NB4 (cell line): ENCODE data around the gene UCP3.
A peak's percentile ranks its signal among the peaks of the same experiment; 100 is the strongest.

Experiments
- DNase-seq: peaks from one replicate; pipeline ENCODE4 v3.0.0; 2010; ENCODE audit warnings: low read depth
- H3K4me3 ChIP-seq: one replicate; pipeline ENCODE4 v1.5.1; 2011; ENCODE audit warnings: mild to moderate bottlenecking, low read depth, low read length, moderate library complexity
- MYC ChIP-seq: IDR thresholded peaks from 2 replicates; pipeline ENCODE4 v1.6.1; 2011; ENCODE audit warnings: low read depth, low read length
- POLR2A ChIP-seq: IDR thresholded peaks from 2 replicates; pipeline ENCODE4 v1.6.1; 2011; ENCODE audit warnings: mild to moderate bottlenecking; ENCODE audit not compliant: insufficient read length; ENCODE audit errors: extremely low read depth
- TF ChIP-seq, protein P1 (sequence below): IDR thresholded peaks from 2 replicates; pipeline ENCODE4 v1.6.1; 2011; ENCODE audit warnings: low read depth, low read length
- TF ChIP-seq, protein P2 (sequence below): IDR thresholded peaks from one replicate; pipeline ENCODE4 v1.5.1; 2012; ENCODE audit warnings: low read depth, low read length

UCP3 gene

DNA sequence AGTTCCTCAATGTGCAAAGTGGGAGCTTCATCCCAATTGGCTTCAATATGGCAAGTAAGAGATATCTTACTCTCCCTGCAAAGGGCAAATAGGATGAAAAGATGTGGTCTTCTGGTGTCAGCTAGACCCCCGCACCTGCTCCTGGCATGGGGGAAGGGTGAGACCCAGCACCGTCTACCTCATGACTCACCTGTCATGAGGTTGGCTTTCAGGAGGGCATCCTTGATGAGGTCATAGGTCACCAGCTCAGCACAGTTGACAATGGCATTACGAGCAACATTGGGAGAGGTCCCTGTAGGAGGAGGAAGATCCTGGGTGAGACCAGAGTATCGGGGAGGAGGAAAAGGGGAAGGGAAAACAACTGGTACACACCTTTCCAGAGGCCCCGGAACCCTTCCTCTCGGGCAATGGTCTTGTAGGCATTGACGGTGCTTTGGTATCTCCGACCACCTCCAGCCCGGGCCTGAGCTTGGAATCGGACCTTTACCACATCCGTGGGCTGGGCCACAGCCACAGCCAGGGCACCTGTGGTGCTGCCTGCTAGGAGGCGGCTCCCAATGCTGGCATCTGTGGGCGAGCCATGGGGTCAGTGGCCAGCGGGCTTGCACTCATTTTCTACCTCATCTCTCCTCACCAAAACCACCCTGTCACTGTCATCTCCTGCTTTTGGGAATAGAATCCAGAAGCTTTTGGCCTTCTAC lies 32.3 kb downstream of the UCP3 start:
- H3K4me3 ChIP-seq, result no peak overlapping the region
- no peak for DNase-seq
- TF ChIP-seq, protein P1, sequence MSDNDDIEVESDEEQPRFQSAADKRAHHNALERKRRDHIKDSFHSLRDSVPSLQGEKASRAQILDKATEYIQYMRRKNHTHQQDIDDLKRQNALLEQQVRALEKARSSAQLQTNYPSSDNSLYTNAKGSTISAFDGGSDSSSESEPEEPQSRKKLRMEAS, result no peak
- TF ChIP-seq MYC (no peak), POLR2A (no peak)
- TF ChIP-seq, protein P2, sequence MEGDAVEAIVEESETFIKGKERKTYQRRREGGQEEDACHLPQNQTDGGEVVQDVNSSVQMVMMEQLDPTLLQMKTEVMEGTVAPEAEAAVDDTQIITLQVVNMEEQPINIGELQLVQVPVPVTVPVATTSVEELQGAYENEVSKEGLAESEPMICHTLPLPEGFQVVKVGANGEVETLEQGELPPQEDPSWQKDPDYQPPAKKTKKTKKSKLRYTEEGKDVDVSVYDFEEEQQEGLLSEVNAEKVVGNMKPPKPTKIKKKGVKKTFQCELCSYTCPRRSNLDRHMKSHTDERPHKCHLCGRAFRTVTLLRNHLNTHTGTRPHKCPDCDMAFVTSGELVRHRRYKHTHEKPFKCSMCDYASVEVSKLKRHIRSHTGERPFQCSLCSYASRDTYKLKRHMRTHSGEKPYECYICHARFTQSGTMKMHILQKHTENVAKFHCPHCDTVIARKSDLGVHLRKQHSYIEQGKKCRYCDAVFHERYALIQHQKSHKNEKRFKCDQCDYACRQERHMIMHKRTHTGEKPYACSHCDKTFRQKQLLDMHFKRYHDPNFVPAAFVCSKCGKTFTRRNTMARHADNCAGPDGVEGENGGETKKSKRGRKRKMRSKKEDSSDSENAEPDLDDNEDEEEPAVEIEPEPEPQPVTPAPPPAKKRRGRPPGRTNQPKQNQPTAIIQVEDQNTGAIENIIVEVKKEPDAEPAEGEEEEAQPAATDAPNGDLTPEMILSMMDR, result no peak

DNA sequence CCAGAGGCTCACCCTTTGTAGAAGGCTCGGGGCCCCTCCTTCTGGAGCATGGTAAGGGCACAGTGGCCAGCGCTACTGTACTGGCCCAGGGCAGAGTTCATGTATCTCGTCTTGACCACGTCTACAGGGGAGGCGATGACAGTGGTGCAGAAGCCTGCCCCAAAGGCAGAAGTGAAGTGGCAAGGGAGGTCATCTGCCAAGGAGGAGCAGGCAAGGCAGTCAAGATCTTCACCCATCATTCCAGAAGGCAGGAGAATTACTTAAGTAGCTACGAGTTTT lies 33.5 kb downstream of the UCP3 start:
- no peak for DNase-seq
- no peak overlapping the region for H3K4me3 ChIP-seq
- TF ChIP-seq MYC (no peak), POLR2A (no peak)
- TF ChIP-seq, protein P2, result no peak
- TF ChIP-seq, protein P1, result no peak

DNA sequence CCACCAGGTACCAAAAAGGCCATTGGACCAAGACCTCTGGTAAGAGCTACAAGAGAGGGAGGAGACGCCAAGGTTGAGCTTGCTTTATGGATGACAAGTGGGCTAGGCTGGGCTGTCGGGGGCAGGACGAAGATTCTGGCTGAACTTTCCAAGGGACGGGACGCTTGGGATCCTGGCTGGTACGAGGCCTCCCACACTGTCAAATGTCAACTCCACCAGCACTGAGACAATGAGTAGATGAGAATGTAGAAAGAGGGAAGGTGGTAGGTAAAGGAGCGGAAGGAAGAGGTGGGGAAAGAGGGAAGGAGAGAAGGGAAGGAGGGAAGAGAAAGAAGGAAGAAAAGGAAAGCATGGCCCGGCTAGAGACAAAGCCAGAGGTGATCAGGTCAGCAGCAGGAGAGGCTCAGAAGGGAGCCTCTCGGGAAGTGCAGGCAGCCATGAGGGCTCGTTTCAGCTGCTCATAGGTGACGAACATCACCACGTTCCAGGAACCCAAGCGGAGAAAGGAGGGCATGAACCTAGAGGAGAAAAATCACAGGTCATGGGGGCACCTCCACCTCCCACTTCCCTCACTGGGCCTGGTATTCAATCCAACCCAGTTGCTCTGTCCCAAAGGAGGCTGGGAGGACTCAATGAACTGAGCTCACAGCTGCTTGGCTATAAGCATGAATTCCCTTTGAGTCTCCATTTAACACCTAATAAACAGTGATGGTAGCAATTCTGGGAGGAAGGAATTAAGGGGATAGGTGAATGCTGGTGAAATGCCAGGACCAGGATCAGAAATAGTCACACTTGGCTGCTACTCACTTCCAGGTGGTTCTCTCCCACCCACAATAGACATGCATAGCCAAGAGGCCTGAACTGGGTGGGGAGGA lies 34.0 kb downstream of the UCP3 start:
- TF ChIP-seq, protein P2, result no peak
- no peak for TF ChIP-seq MYC
- TF ChIP-seq POLR2A, result no peak
- DNase-seq, result no peak
- no peak overlapping the region for H3K4me3 ChIP-seq

DNA sequence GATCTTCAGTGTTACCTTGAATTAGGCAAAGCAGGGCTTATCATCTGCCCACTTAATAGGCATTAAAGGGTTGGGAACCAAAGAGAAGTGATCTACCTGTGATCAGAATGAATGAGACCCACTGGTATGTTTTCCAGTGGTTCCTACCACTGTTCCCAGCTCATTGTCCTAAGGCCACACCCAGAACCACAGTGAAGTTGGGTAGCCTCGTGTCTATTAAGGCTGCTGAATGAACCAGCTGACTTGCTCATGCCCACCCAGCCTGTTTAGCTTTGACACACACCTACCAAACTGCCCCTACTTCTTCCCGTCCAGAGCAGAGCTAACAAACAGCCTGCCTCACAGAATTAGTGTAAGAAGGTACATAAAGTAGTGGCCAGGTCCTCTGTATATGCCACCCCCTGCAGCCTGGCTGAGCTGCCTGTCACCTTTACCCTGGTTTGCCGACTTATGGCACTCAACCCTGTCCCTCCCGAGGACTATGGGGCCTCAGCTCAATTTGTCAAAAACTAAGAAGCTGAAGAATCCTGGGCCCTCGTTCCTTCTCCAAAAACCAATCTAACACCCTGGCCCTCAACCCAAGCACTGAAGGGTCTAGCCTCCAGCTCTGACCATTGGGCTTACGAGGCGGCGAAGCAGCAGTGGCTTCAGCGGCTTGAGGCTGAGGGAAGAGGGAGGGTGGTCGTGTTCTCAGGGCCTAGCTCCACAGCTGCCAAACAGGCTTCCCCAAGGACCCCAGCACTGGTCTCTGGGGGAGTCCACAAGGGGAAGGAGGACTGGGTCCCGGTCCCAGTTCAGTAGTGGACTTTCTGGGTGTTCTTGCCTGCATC lies 36.0 kb downstream of the UCP3 start:
- TF ChIP-seq MYC (no peak), POLR2A (no peak)
- TF ChIP-seq, protein P1, result no peak
- TF ChIP-seq, protein P2, result no peak
- no peak overlapping the region for H3K4me3 ChIP-seq
- DNase-seq, result peak; percentile 37

DNA sequence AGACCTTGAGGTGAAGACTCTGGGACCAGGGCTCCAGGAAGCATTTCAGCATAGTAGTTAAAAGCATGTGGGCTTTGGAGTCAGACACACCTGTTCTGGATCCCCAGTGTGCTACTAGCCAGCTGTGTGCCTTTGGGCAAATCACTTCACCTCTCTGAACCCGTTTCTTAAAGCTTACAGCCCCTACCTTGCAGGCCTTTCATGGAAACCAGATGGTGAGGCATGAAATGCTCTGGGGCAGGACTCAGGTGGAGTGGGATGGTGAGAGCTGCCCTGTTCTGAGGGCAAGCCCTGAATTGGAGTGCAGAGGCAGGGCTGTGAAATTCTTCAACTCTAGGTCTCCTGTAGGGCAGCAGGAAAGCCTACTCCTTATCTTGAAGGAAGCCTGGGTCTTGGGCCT lies 36.7 kb downstream of the UCP3 start:
- DNase-seq, result peak; percentile 38
- H3K4me3 ChIP-seq, result no peak overlapping the region
- TF ChIP-seq MYC, result no peak
- TF ChIP-seq, protein P1, result no peak
- TF ChIP-seq, protein P2, result no peak
- TF ChIP-seq POLR2A, result no peak
